NCI-H1694 (cell line): Measurements from ENCODE around the gene DCLRE1B.
A peak's percentile ranks its signal among the peaks of the same experiment; 100 is the strongest.

Source experiments
- DNase-seq: peaks from one replicate; lab custom pipeline; 2025; lab: John Stamatoyannopoulos, UW

Gene DCLRE1B

DNA sequence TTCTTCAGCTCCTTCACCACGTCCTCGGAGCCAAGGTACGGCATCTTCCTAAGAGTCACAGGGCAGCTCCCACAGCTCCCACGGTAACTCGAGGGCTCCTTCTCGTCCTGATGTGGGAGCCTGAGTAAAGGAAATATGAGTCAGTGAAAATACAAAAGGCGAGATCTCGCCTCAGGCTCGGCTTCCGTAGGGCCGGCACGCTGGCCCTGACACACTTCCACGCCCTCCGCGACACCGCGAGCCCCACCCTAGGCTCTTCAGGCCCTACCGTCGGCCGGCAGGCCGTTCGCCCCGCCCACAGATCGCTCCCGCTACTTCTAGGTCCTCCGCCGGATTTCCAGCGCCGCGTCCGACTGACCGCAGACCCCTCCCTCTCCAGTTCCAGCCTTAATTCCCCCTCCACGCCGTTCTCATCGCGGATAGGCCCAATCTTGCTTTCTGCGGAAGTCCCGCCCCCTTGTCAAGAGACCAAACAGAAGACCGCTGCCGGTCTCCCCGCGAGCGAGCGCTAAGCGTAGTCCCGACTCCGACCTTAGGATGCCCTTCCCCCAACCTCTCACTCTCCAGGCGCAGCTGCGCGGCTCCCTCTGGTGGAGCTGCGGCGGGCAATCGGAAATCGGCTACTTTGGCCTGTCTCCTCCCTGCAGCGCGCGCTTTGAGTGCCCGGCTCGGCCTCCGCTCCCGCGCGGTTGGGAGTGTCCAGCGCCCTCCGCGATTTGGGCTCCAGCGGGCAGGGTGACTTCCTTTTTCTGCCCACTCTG is at the start of gene DCLRE1B, which contains the start of gene AP4B1:
Gene DCLRE1B (plus strand): TSS at position 653 of the 761 bp plus-strand sequence. CDS start 261 bp downstream, outside the sequence.
Gene AP4B1 (minus strand): TSS at position 126 of the 761 bp plus-strand sequence. CDS start 82 bp downstream, at position 44.
- peak; percentile 99 for DNase-seq

DNA sequence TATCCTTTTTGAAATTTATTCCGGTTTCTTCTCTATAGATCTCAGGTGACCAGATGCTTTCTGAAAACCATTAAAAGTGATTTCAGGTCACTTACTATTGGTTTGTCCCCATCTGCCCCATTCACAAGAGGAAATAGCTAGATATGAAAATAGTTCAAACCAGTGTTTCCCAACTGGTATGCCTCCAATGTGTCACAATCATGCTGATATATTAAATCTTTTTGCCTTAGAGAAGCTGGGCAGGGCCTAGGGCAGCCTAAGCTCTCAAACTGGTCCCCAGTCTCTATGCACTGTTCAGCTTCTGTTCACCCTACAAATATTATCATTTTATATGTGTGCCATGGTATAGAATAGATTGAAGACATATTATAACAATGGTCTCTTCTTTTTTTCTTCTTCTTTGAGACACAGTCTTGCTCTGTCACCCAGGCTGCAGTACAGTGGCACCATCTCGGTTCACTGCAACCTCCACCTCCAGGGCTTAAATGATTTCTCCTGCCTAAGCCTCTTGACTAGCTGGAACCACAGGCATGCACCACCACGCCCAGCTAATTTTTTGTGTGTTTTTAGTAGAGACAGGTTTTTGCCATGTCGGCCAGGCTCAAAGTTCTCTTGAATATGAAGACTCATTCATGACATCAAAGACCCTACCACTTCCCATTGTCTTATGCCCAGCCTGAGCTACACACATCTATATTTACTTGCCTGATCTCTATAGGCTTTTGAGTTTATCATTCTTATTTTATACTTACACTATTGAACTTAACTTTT is 49.3 kb upstream of the DCLRE1B start:
- DNase-seq = no peak

GRCh38 chr1:113856401-113856790 is 48.7 kb upstream of the DCLRE1B start:
- no peak for DNase-seq

GRCh38 chr1:113857776-113858175 is 47.4 kb upstream of the DCLRE1B start:
- DNase-seq = no peak

DNA sequence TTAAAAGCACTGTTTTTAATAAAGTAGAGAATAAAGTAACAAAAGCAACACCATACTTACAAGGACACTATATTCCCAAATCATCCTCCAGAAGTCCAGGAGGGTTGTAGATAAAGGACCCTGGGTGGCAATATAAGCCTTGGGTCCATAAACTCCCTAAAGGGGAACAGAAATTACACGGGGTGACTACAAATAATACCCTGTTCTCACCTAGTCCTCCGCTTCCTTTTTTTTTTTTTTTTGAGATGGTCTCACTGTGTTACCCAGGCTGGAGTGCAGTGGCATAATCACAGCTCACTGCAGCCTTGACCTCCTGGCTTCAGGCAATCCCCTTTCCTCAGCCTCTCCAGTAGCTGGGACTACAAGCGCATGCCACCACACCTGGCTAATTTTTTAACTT is 46.7 kb upstream of the DCLRE1B start:
- no peak for DNase-seq

GRCh38 chr1:113858982-113859381 is 46.1 kb upstream of the DCLRE1B start:
- no peak for DNase-seq

GRCh38 chr1:113859478-113860175 is 45.5 kb upstream of the DCLRE1B start:
- no peak for DNase-seq

DNA sequence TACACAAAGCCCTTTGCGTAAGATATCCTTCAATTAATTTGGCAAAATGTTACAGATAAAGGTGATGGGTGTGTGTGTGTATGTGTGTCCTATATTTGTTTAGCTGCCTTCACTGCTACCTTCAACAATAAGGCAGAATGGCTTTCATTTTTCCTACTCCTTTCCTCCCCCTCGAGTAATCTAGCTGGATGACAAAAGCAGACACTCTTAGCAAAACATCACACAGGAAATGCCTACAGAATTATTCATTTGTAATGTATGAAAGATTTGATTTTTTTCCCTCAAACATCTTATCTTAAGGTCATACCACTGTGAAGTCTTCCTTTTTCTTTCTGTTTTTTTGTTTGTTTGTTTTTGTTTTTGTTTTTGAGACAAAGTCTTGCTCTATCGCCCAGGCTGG is 44.2 kb upstream of the DCLRE1B start:
- DNase-seq = no peak

DNA sequence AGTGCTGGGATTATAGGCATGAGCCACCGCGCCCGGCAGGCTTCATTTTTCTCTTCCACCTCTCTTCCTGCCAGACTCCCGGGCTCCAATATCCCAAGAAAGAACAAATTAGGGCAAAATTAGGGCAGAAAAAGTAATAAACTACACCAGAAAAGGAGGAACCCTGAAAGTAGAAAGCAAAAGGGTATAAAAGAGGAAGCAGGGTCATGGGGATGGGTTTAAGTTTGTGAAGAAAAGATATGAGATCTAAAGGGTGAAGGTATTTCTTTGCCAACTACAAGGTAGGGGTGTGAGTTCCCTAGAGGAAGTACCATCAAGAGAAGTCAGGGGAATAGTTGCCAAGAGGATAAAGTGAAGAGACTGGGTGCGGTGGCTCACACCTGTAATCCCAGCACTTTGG is 43.5 kb upstream of the DCLRE1B start:
- no peak for DNase-seq

DNA sequence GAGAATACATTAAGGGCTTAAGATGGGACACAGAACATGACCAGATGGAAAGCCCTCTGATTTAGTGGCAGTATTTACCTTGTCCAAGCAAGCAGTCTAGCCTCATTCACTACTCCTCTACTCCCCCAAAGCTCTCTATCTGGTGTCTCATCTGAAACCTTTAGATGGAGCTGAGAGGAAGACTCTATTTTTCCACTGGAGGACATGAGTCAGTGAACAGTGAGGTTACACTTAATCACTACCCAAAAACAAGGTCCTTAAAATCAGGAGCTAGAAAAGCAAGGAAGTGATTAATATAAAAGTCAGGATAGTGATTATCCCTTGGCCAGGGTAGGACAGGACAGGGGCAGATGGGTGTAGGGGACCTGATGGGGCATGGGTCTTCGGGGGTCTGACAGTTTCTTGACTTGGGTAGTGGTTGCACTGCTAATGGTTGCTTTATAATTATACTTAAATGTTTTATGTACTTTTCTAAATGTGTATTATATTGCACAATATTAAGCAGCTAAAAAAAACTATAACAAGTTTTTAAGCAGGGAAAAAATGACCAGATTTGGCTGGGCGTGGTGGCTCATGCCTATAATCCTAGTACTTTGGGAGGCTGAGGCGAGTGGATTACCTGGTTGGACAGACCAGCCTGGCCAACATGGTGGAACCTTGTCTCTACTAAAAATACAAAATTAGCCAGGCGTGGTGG is 36.6 kb upstream of the DCLRE1B start:
- DNase-seq = no peak

GRCh38 chr1:113870778-113871177 is 34.3 kb upstream of the DCLRE1B start:
- no peak for DNase-seq

GRCh38 chr1:113871597-113872113 is 33.5 kb upstream of the DCLRE1B start, which contains the start of gene PTPN22:
TSS of gene PTPN22 (minus strand) at chr1:113871712.
- DNase-seq = no peak

GRCh38 chr1:113872219-113872935 is 32.7 kb upstream of the DCLRE1B start:
- DNase-seq = no peak

DNA sequence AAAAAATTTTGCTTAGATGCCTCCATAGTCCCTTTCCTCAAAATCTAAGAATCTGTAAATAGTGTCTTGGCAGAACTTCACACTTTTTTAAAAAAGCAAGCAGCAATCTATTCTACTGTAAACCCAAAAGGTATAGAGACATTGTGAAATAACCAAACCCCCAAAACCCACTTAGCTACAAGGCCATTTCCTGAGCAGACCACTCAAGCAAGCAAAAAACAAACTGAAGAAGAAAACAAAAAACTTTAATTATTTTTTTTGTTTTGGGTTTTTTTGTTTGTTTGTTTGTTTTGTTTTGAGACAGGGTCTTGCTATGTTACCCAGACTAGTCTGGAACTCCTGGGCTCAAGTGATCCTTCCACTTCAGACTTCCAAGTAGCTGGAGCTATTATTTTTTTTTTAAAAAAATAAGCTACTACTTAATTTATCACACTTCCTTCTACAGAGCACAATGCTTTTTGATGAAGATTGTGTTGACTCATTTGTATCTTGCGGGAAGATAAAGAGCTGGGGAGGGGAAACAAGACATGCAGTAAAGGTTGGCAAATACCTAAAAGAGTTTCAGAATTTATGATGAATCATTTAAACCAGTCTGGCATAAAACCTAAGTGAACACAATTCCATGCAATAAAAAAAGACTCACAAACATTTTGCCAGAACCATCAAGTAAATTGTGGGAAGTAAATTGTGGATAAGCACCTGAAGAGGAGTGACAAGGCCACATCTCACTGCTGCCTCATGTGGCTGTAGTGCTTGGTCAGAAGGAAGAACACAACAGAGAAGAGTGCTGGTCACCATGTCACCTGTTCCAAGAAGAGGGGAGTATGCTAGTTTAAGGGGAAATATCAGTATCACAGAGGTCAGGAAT is 30.9 kb upstream of the DCLRE1B start:
- no peak for DNase-seq

- DNase-seq = no peak
These were observed 29.4 kb upstream of the DCLRE1B start for GRCh38 chr1:113875714-113876113.

GRCh38 chr1:113876176-113876575 is 28.9 kb upstream of the DCLRE1B start:
- DNase-seq = no peak

DNA sequence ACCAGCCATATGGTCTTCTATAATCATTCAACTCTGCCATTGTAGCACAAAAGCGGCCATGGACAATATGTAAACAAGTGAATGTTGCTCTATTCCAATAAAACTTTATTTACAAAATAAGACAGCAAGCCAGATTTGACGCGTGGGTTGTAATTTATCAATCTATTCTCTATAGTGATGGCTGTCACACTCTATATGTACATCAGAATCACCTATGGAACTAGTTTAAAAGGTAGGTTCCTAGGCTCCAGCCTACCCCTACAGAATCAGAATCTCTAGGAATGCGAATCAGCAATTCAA is 25.4 kb upstream of the DCLRE1B start:
- no peak for DNase-seq

- DNase-seq = no peak
These were observed 23.5 kb upstream of the DCLRE1B start for GRCh38 chr1:113881661-113882060.

GRCh38 chr1:113886417-113887401 is 18.4 kb upstream of the DCLRE1B start:
- no peak for DNase-seq
